ENCODE data around the gene JADE1.

The JADE1 gene

DNA sequence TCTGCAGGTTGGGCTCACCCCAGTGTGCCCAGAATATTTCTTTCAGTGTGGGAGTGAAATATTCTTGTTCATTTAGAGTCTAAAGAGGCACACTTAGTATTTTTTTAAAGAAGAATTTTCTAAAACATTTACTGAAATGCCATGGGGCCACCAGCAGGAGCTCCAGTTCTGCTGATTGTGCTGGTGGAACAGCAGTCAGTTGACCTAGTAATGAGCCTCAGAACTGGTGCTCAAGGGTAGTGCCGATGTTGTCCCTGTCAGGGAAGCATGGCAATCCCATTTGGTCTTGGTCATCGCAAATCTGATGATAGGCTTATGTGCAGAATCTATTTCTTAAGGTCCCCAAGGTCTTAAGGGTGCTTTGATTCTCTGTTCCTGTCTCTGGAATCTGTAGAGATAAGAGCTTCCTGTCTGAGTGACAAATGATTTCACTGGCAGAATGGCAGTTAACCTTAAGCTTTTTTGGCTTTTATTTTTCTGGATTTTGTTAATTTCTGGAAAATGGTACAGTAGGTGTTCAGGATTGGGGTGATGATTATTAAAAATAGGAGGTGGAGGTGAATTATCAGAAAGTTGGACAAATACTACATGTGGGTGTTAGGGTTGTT lies 31.3 kb downstream of the JADE1 start:
- H3K27me3 ChIP-seq (ENCODE audit: control insufficient read depth in 1 of 2, insufficient read depth in 1 of 2, low read length in 2 of 2): no peaks in the 10 kb centered on the region
- DNase-seq: no peak
- no peak overlapping the region for H4K91ac ChIP-seq (ENCODE audit: low read length)
- no peak overlapping the region for H2BK15ac ChIP-seq (ENCODE audit: low read depth, poor library complexity, severe bottlenecking)
- H2AK5ac ChIP-seq (ENCODE audit: low read length, severe bottlenecking): no peak overlapping the region
- H3K4me2 ChIP-seq (ENCODE audit: low read length, poor library complexity, severe bottlenecking): no peak overlapping the region
- H3K18ac ChIP-seq (ENCODE audit: low read depth in 1 of 2, low read length in 2 of 2): no peak overlapping the region
- H3K27ac ChIP-seq (ENCODE audit: low read length, poor library complexity, severe bottlenecking): no peak overlapping the region
- H2BK5ac ChIP-seq (ENCODE audit: low read depth, low read length, poor library complexity, severe bottlenecking): no peak overlapping the region
- H3K36me3 ChIP-seq (ENCODE audit: control insufficient read depth in 1 of 2, insufficient read depth in 2 of 2, low read depth in 1 of 2, low read length in 2 of 2): peaks cover 30 to 53% of the 10 kb centered on the region in 2 experiments
- H3K9ac ChIP-seq (ENCODE audit: low read length): no peak overlapping the region
- peaks cover 8% of the 10 kb centered on the region for H3K4me1 ChIP-seq (ENCODE audit: control insufficient read depth, insufficient read depth, low read depth, low read length)
- 78% methylated on average over 2 of the region's 2 CpGs for WGBS
- no peak overlapping the region for H3K23ac ChIP-seq (ENCODE audit: low read length in 2 of 2)
- no peak overlapping the region for H3K4ac ChIP-seq (ENCODE audit: low read depth in 1 of 2, low read length in 2 of 2)
- H2BK120ac ChIP-seq (ENCODE audit: low read depth, low read length): no peak overlapping the region
- H2BK12ac ChIP-seq (ENCODE audit: low read length in 2 of 2): no peak overlapping the region
- no peak overlapping the region for H3K14ac ChIP-seq (ENCODE audit: low read length in 2 of 2)
- H2AFZ ChIP-seq (ENCODE audit: low read depth, low read length): no peak overlapping the region
- no peak overlapping the region for H3K4me3 ChIP-seq (ENCODE audit: insufficient read depth in 1 of 2, low read depth in 1 of 2, low read length in 2 of 2)
- H3K9me3 ChIP-seq (ENCODE audit: control insufficient read depth, low read length): no peaks in the 10 kb centered on the region
- no peak overlapping the region for H4K8ac ChIP-seq (ENCODE audit: low read length)
- H3K79me1 ChIP-seq (replicated peaks; ENCODE audit: low read length, poor library complexity, severe bottlenecking): peaks cover 9% of the 10 kb centered on the region

DNA sequence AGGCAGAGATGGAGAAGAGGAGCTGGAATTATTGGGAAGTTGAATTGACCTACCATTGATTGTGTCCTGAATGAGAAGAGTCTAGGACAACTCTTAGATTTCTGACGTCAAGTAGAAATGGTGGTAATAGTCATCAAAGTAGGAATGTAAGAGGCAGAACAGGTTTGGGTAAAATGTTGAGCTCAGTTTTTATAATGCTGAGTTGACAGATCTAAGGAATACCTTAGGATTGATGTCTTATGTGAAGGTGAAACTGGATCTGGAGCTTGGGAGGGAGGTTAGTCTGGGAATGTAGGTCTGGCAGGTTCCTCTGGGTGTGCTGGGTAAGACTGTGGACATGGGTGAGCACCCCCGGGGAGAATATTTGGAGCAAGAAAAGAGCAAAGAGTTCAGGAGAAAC lies 31.9 kb downstream of the JADE1 start:
- Histone ChIP-seq H2BK12ac (ENCODE audit: low read length in 2 of 2) (no peak overlapping the region), H3K27ac (ENCODE audit: low read length, poor library complexity, severe bottlenecking) (no peak overlapping the region), H3K4me3 (ENCODE audit: insufficient read depth in 1 of 2, low read depth in 1 of 2, low read length in 2 of 2) (no peak overlapping the region), H3K4me1 (ENCODE audit: control insufficient read depth, insufficient read depth, low read depth, low read length) (peaks cover 11% of the 10 kb centered on the region), H2AFZ (ENCODE audit: low read depth, low read length) (no peak overlapping the region), H3K27me3 (ENCODE audit: control insufficient read depth in 1 of 2, insufficient read depth in 1 of 2, low read length in 2 of 2) (no peaks in the 10 kb centered on the region), H2AK5ac (ENCODE audit: low read length, severe bottlenecking) (no peak overlapping the region), H3K18ac (ENCODE audit: low read depth in 1 of 2, low read length in 2 of 2) (no peak overlapping the region), H2BK5ac (ENCODE audit: low read depth, low read length, poor library complexity, severe bottlenecking) (no peak overlapping the region), H2BK120ac (ENCODE audit: low read depth, low read length) (no peak overlapping the region), H3K14ac (ENCODE audit: low read length in 2 of 2) (no peak overlapping the region), H4K8ac (ENCODE audit: low read length) (no peak overlapping the region), H3K4ac (ENCODE audit: low read depth in 1 of 2, low read length in 2 of 2) (no peak overlapping the region), H3K4me2 (ENCODE audit: low read length, poor library complexity, severe bottlenecking) (no peak overlapping the region), H3K36me3 (ENCODE audit: control insufficient read depth in 1 of 2, insufficient read depth in 2 of 2, low read depth in 1 of 2, low read length in 2 of 2) (peaks cover 34 to 56% of the 10 kb centered on the region in 2 experiments), H3K79me1 (replicated peaks; ENCODE audit: low read length, poor library complexity, severe bottlenecking) (peaks cover 13% of the 10 kb centered on the region), H2BK15ac (ENCODE audit: low read depth, poor library complexity, severe bottlenecking) (no peak overlapping the region), H3K9me3 (ENCODE audit: control insufficient read depth, low read length) (no peaks in the 10 kb centered on the region), H4K91ac (ENCODE audit: low read length) (no peak overlapping the region), H3K9ac (ENCODE audit: low read length) (no peak overlapping the region), H3K23ac (ENCODE audit: low read length in 2 of 2) (no peak overlapping the region)
- DNase-seq: no peak
- 96% methylated on average over 2 of the region's 2 CpGs for WGBS

GRCh38 chr4:128844931-128845330 lies 35.4 kb downstream of the JADE1 start:
- Histone ChIP-seq H3K4ac (ENCODE audit: low read depth in 1 of 2, low read length in 2 of 2) (no peak overlapping the region), H3K79me1 (replicated peaks; ENCODE audit: low read length, poor library complexity, severe bottlenecking) (peaks cover 19% of the 10 kb centered on the region), H3K4me3 (ENCODE audit: insufficient read depth in 1 of 2, low read depth in 1 of 2, low read length in 2 of 2) (no peak overlapping the region), H3K36me3 (ENCODE audit: control insufficient read depth in 1 of 2, insufficient read depth in 2 of 2, low read depth in 1 of 2, low read length in 2 of 2) (peaks cover 55 to 79% of the 10 kb centered on the region in 2 experiments), H3K4me1 (ENCODE audit: control insufficient read depth, insufficient read depth, low read depth, low read length) (peaks cover 40% of the 10 kb centered on the region), H3K23ac (ENCODE audit: low read length in 2 of 2) (no peak overlapping the region), H2AK5ac (ENCODE audit: low read length, severe bottlenecking) (peak overlapping the region; percentile 24), H3K9ac (ENCODE audit: low read length) (no peak overlapping the region), H3K27me3 (ENCODE audit: control insufficient read depth in 1 of 2, insufficient read depth in 1 of 2, low read length in 2 of 2) (no peaks in the 10 kb centered on the region), H3K4me2 (ENCODE audit: low read length, poor library complexity, severe bottlenecking) (no peak overlapping the region), H2BK5ac (ENCODE audit: low read depth, low read length, poor library complexity, severe bottlenecking) (no peak overlapping the region), H2BK15ac (ENCODE audit: low read depth, poor library complexity, severe bottlenecking) (no peak overlapping the region), H2BK120ac (ENCODE audit: low read depth, low read length) (no peak overlapping the region), H3K18ac (ENCODE audit: low read depth in 1 of 2, low read length in 2 of 2) (no peak overlapping the region), H4K8ac (ENCODE audit: low read length) (no peak overlapping the region), H2AFZ (ENCODE audit: low read depth, low read length) (no peak overlapping the region), H2BK12ac (ENCODE audit: low read length in 2 of 2) (peak overlapping the region in 1 of 2 experiments; percentile 24), H3K9me3 (ENCODE audit: control insufficient read depth, low read length) (no peaks in the 10 kb centered on the region), H3K27ac (ENCODE audit: low read length, poor library complexity, severe bottlenecking) (no peak overlapping the region), H3K14ac (ENCODE audit: low read length in 2 of 2) (peak overlapping the region in 1 of 2 experiments; percentile 0), H4K91ac (ENCODE audit: low read length) (no peak overlapping the region)
- no peak for DNase-seq
- WGBS: 88% methylated on average over 4 of the region's 4 CpGs

DNA sequence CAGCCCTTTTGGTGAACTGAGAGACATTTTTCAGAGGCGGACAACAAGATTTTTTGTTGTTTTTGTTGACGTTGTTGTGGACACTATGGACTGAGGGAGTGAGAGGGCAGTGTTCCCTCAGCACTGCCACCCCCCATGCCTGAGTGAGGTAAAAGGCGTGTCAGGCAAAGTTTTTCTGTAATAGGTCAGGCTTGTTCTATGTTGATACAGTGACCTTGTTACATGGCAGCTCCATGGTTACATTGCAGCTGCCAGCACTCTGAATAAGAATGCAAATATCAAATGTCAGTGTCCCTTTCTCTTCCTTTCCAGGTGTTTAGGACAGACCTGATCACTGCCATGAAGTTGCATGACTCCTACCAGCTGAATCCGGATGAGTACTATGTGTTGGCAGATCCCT lies 36.6 kb downstream of the JADE1 start:
- Histone ChIP-seq H3K27ac (ENCODE audit: low read length, poor library complexity, severe bottlenecking) (no peak overlapping the region), H4K8ac (ENCODE audit: low read length) (no peak overlapping the region), H3K4me3 (ENCODE audit: insufficient read depth in 1 of 2, low read depth in 1 of 2, low read length in 2 of 2) (no peak overlapping the region), H3K79me1 (replicated peaks; ENCODE audit: low read length, poor library complexity, severe bottlenecking) (peaks cover 21% of the 10 kb centered on the region), H3K9me3 (ENCODE audit: control insufficient read depth, low read length) (no peaks in the 10 kb centered on the region), H2AK5ac (ENCODE audit: low read length, severe bottlenecking) (no peak overlapping the region), H2BK15ac (ENCODE audit: low read depth, poor library complexity, severe bottlenecking) (no peak overlapping the region), H3K4me2 (ENCODE audit: low read length, poor library complexity, severe bottlenecking) (peak overlapping the region; percentile 10), H2BK5ac (ENCODE audit: low read depth, low read length, poor library complexity, severe bottlenecking) (no peak overlapping the region), H3K27me3 (ENCODE audit: control insufficient read depth in 1 of 2, insufficient read depth in 1 of 2, low read length in 2 of 2) (no peaks in the 10 kb centered on the region), H3K36me3 (ENCODE audit: control insufficient read depth in 1 of 2, insufficient read depth in 2 of 2, low read depth in 1 of 2, low read length in 2 of 2) (peaks cover 62 to 91% of the 10 kb centered on the region in 2 experiments), H3K9ac (ENCODE audit: low read length) (no peak overlapping the region), H3K23ac (ENCODE audit: low read length in 2 of 2) (no peak overlapping the region), H2BK12ac (ENCODE audit: low read length in 2 of 2) (no peak overlapping the region), H3K18ac (ENCODE audit: low read depth in 1 of 2, low read length in 2 of 2) (no peak overlapping the region), H3K4me1 (ENCODE audit: control insufficient read depth, insufficient read depth, low read depth, low read length) (peaks cover 40% of the 10 kb centered on the region), H2BK120ac (ENCODE audit: low read depth, low read length) (no peak overlapping the region), H3K4ac (ENCODE audit: low read depth in 1 of 2, low read length in 2 of 2) (no peak overlapping the region), H3K14ac (ENCODE audit: low read length in 2 of 2) (no peak overlapping the region), H4K91ac (ENCODE audit: low read length) (no peak overlapping the region), H2AFZ (ENCODE audit: low read depth, low read length) (no peak overlapping the region)
- DNase-seq: no peak
- 96% methylated on average over 4 of the region's 4 CpGs for WGBS
